Breast epithelium (tissue), 3 donors: ENCODE data around the gene CATSPERB.

Experiments
- POLR2A ChIP-seq: fragments of 450-650 bp; IDR thresholded peaks from one replicate; pipeline ENCODE4 v1.6.1; 2016; ENCODE audit warnings: antibody characterized with exemption, mild to moderate bottlenecking, moderate library complexity
- POLR2AphosphoS5 ChIP-seq, 3 donors: sonication (generic); formaldehyde crosslinking; IDR thresholded peaks; one replicate each; pipeline ENCODE4 v1.6.1; 2017; ENCODE audit warnings: antibody characterized with exemption in 3 of 3
- TF ChIP-seq, protein P1 (sequence below), 3 donors: fragments of 450-650 bp; IDR thresholded peaks; one replicate each; pipeline ENCODE4 v1.5.1; 2016 to 2017; ENCODE audit warnings: antibody characterized with exemption in 3 of 3, mild to moderate bottlenecking in 3 of 3, moderate library complexity in 3 of 3

- TF ChIP-seq, protein P1, sequence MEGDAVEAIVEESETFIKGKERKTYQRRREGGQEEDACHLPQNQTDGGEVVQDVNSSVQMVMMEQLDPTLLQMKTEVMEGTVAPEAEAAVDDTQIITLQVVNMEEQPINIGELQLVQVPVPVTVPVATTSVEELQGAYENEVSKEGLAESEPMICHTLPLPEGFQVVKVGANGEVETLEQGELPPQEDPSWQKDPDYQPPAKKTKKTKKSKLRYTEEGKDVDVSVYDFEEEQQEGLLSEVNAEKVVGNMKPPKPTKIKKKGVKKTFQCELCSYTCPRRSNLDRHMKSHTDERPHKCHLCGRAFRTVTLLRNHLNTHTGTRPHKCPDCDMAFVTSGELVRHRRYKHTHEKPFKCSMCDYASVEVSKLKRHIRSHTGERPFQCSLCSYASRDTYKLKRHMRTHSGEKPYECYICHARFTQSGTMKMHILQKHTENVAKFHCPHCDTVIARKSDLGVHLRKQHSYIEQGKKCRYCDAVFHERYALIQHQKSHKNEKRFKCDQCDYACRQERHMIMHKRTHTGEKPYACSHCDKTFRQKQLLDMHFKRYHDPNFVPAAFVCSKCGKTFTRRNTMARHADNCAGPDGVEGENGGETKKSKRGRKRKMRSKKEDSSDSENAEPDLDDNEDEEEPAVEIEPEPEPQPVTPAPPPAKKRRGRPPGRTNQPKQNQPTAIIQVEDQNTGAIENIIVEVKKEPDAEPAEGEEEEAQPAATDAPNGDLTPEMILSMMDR (IDR thresholded peaks at IDR 0.05): no peak
- TF ChIP-seq POLR2AphosphoS5 (IDR thresholded peaks at IDR 0.05): no peak
- no peak for TF ChIP-seq POLR2A
Measured at GRCh38 chr14:91745344-91745743, 13.5 kb upstream of the CATSPERB start.
